Gastrocnemius medialis (tissue), 4 donors: ENCODE data around the gene RAN. TPM values are rescaled to one million over a fixed set of nuclear protein-coding genes. Genes with fewer than 3 reads are reported as not detected.

Source experiments
- ATAC-seq, 2 donors: fragments of 150-250 bp; one replicate each; pipeline ENCODE4 v1.9.1; 2016
- DNase-seq, 2 donors: peaks; one replicate each; pipeline ENCODE4 v3.0.0-alpha.2; 2019
- H3K27ac ChIP-seq, 4 donors: fragments of 200-600 bp; sonication (generic); 1 replicate in 1 of 4; 2 replicates in 3 of 4; pipeline ENCODE4 v1.5.1; 2016 to 2018; ENCODE audit warnings: mild to moderate bottlenecking in 2 of 4, moderate library complexity in 1 of 4
- H3K27me3 ChIP-seq, 3 donors: fragments of 200-600 bp; sonication (generic) in 2 of 3; 1 replicate in 1 of 3; 2 replicates in 2 of 3; pipeline versions ENCODE4 v1.5.1 to v1.6.0; 2016 to 2019; ENCODE audit warnings: mild to moderate bottlenecking in 1 of 3, moderate library complexity in 1 of 3
- H3K36me3 ChIP-seq, 2 donors: fragments of 200-600 bp; sonication (generic) in 1 of 2; one replicate each; pipeline ENCODE4 v1.5.1; 2017 to 2018
- H3K4me1 ChIP-seq, 2 donors: fragments of 200-600 bp; sonication (generic) in 1 of 2; one replicate each; pipeline ENCODE4 v1.5.1; 2016 to 2017; ENCODE audit warnings: mild to moderate bottlenecking in 2 of 2
- H3K4me3 ChIP-seq, 4 donors: fragments of 200-600 bp; sonication (generic) in 3 of 4; 1 replicate in 1 of 4; 2 replicates in 3 of 4; pipeline ENCODE4 v1.5.1; 2016 to 2019; ENCODE audit warnings: mild to moderate bottlenecking in 2 of 4
- H3K9me3 ChIP-seq, 3 donors: fragments of 200-600 bp; sonication (generic) in 2 of 3; 1 replicate in 1 of 3; 2 replicates in 2 of 3; pipeline ENCODE4 v1.5.1; 2016 to 2019
- POLR2A ChIP-seq, 2 donors: fragments of 450-650 bp; IDR thresholded peaks; one replicate each; pipeline ENCODE4 v1.6.1; 2017; ENCODE audit warnings: antibody characterized with exemption in 2 of 2, mild to moderate bottlenecking in 2 of 2, moderate library complexity in 2 of 2
- in situ Hi-C, 4 donors: fragments of 200-750 bp; cut with MboI; loops; one replicate each; pipeline versions ENCODE4 v1.15.0 to v1.8.0; 2017; ENCODE audit warnings: low sequenced_read_pairs in 4 of 4
- intact Hi-C: fragments of 100-400 bp; cut with DNase I; formaldehyde crosslinking; loops from one replicate; pipeline ENCODE4 v1.15.1; 2023; ENCODE audit warnings: low total_unique reads
- total RNA-seq, 4 donors: library from RNA; depleted of rRNA; stranded (reverse); fragments of >200 nt; gene quantifications; one replicate each; pipeline versions ENCODE4 v1.1.0 to v1.2.3, GENCODE V29; 2016
- TF ChIP-seq, protein P1 (sequence below), 5 experiments: fragments of 450-650 bp in 3 of 5; fragments of 200-600 bp in 2 of 5; sonication (generic) in 2 of 5; IDR thresholded peaks in 4 of 5; conservative IDR thresholded peaks in 1 of 5; 1 replicate in 4 of 5; 2 replicates in 1 of 5; pipeline ENCODE4 v1.5.1; 2016 to 2019; ENCODE audit warnings: antibody characterized with exemption in 5 of 5, mild to moderate bottlenecking in 3 of 5, moderate library complexity in 3 of 5

Gene RAN
- total RNA-seq, 4 donors from 2014 or later: 125 to 299 (median 197) TPM

DNA sequence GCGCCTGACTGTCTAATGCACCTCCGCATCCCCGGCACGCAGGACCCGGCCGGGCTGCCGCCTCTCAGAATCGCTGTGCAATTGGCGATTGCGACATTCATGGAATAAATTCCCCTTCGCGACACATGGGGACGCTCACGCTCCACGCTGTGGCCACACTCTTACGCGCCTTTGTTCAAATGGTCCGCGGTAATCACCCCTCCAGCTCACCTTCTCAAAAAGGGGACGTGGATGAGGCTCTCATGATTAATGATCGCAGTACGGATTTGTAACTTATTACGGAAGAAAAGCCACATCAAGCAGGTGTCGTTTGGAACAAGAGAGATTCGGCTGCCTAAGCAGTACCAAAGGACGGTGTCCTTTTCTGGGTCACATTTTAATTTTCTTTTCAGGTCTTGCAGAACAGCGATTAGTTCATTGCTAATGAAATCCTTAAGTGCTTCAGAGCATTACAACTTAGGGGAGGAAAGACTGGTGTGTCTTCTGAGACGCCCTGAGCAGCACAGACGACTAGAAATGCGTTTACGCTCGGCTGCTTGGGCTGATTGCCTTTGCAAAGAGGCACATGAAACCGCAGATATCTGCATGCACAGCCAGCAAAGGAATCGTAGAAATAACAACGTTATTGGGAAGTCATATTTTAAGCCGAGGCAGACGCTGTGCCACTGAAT is 44.5 kb downstream of the RAN start:
- no peak for TF ChIP-seq POLR2A (IDR thresholded peaks at IDR 0.05)
- TF ChIP-seq, protein P1, sequence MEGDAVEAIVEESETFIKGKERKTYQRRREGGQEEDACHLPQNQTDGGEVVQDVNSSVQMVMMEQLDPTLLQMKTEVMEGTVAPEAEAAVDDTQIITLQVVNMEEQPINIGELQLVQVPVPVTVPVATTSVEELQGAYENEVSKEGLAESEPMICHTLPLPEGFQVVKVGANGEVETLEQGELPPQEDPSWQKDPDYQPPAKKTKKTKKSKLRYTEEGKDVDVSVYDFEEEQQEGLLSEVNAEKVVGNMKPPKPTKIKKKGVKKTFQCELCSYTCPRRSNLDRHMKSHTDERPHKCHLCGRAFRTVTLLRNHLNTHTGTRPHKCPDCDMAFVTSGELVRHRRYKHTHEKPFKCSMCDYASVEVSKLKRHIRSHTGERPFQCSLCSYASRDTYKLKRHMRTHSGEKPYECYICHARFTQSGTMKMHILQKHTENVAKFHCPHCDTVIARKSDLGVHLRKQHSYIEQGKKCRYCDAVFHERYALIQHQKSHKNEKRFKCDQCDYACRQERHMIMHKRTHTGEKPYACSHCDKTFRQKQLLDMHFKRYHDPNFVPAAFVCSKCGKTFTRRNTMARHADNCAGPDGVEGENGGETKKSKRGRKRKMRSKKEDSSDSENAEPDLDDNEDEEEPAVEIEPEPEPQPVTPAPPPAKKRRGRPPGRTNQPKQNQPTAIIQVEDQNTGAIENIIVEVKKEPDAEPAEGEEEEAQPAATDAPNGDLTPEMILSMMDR (IDR thresholded peaks at IDR 0.05 in 4 of 5, conservative IDR thresholded peaks at IDR 0.05 in 1 of 5): peak; percentile 73 to 91 (median 86)
- peaks cover 0 to 3% of the 10 kb centered on the region in 2 donors for H3K4me1 ChIP-seq
- no peak overlapping the region for H3K27ac ChIP-seq
- in situ Hi-C loops: loop anchor here in 3 of 4 donors (10.0 to 25.0 kb wide), 2 partner anchors 218 to 221 kb away; no protein-coding TSS in a partner anchor
- peak overlapping the region in 1 of 4 donors; percentile 7 for H3K4me3 ChIP-seq
- peaks cover 0 to 6% (median 0%) of the 10 kb centered on the region in 3 donors for H3K9me3 ChIP-seq
- ATAC-seq (peak; percentile 63 to 74), DNase-seq (peak; percentile 25 to 34)
- peaks cover 7 to 20% (median 11%) of the 10 kb centered on the region in 3 donors for H3K27me3 ChIP-seq
- no peaks in the 10 kb centered on the region for H3K36me3 ChIP-seq
- intact Hi-C loops: loop anchor here (1.0 to 5.0 kb wide), 2 partner anchors 216 to 1086 kb away; no protein-coding TSS in a partner anchor

DNA sequence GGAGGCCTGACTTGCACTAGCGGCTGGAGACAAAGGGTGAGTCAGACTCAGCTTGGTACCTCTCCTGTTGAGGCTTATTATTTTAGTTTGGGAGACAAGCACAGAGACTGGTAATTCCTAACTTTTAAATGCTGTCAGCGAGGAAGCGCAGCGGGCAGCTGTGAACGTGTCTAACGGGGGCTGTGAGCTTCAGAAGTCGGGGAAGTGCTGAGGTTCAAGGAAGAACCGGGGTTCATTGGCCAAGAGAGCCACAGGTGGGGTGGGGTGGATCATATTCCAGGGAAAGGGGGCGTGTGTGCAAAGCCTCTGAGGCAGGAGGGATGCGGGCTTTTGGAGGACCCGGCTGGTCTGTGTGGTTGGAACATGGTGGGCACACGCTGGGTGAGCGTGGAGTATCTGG is 45.7 kb downstream of the RAN start:
- Histone ChIP-seq H3K27ac (no peak overlapping the region), H3K9me3 (no peaks in the 10 kb centered on the region), H3K4me3 (no peak overlapping the region), H3K27me3 (peaks cover 7 to 29% (median 14%) of the 10 kb centered on the region in 3 donors), H3K36me3 (no peaks in the 10 kb centered on the region), H3K4me1 (peaks cover 0 to 3% of the 10 kb centered on the region in 2 donors)
- TF ChIP-seq, protein P1 (IDR thresholded peaks at IDR 0.05 in 4 of 5, conservative IDR thresholded peaks at IDR 0.05 in 1 of 5): no peak
- no peak for TF ChIP-seq POLR2A (IDR thresholded peaks at IDR 0.05)
- intact Hi-C loops (loop anchor here (5.0 kb wide), 1 partner anchor 1085 kb away; no protein-coding TSS in a partner anchor), in situ Hi-C loops (loop anchor here in 3 of 4 donors (10.0 to 25.0 kb wide), 2 partner anchors 217 to 220 kb away; no protein-coding TSS in a partner anchor)
- ATAC-seq (no peak), DNase-seq (no peak)

DNA sequence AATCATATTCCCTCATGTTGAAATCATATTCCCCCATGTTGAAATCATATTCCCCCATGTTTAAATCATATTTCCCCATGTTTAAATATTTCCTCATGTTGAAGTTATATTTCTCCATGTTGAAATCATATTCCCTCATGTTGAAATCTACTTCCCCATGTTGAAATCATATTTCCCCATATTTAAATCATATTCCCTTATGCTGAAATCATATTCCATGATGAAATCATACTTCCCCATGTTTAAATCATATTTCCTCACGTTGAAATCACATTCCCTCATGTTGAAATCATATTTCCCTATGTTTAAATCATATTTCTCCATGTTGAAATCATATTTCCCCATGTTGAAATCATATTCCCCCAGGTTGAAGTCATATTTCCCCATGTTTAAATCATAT is 47.2 kb downstream of the RAN start:
- Histone ChIP-seq H3K9me3 (no peaks in the 10 kb centered on the region), H3K4me1 (peaks cover 0 to 3% of the 10 kb centered on the region in 2 donors), H3K27ac (peak overlapping the region in 2 of 4 donors; percentile 59 to 69), H3K27me3 (peaks cover 7 to 29% (median 15%) of the 10 kb centered on the region in 3 donors), H3K4me3 (no peak overlapping the region), H3K36me3 (no peaks in the 10 kb centered on the region)
- DNase-seq: no peak
- no peak for TF ChIP-seq POLR2A (IDR thresholded peaks at IDR 0.05)
- TF ChIP-seq, protein P1 (IDR thresholded peaks at IDR 0.05 in 4 of 5, conservative IDR thresholded peaks at IDR 0.05 in 1 of 5): no peak
- intact Hi-C loops (loop anchor here (5.0 kb wide), 1 partner anchor 1083 kb away; no protein-coding TSS in a partner anchor), in situ Hi-C loops (loop anchor here in 3 of 4 donors (10.0 to 25.0 kb wide), 2 partner anchors 216 to 218 kb away; no protein-coding TSS in a partner anchor)
- ATAC-seq: no peak

DNA sequence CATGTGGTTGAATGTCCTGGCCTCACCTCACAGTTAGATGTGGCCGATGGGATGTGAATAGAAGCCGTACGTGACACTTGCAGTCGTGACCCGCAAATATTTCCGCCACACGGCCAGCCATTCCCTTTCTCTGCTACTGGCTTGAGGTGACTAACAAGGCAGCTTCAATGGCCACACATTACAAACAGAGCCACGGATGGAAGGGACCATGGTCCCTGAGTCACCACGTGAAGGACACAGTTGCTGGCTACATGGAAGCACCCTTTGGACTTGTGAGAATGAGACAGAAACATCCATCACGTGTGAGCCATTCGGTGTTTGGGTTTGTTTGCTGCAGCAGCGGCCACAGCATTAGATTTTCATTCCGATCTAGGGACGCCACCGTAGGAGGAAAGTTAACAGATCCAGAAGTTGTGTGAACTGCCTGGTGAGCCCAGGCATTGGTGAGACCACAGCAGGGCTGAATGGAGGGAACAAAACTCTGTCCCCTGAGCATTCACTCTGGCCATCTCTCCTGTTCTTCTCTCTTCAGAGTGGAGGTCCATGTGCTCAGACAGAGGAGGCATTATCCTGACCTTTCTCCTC is 48.3 kb downstream of the RAN start:
- DNase-seq: no peak
- in situ Hi-C loops (loop anchor here in 2 of 4 donors (25.0 kb wide), 1 partner anchor 217 kb away; no protein-coding TSS in a partner anchor), intact Hi-C loops (no loop called here)
- Histone ChIP-seq H3K4me3 (no peak overlapping the region), H3K27ac (peak overlapping the region in 3 of 4 donors; percentile 7 to 69 (median 59)), H3K9me3 (no peaks in the 10 kb centered on the region), H3K36me3 (no peaks in the 10 kb centered on the region), H3K4me1 (peaks cover 0 to 3% of the 10 kb centered on the region in 2 donors), H3K27me3 (peaks cover 7 to 29% (median 17%) of the 10 kb centered on the region in 3 donors)
- TF ChIP-seq POLR2A (IDR thresholded peaks at IDR 0.05): no peak
- TF ChIP-seq, protein P1 (IDR thresholded peaks at IDR 0.05 in 4 of 5, conservative IDR thresholded peaks at IDR 0.05 in 1 of 5): no peak
- ATAC-seq: peak in 1 of 2 donors; percentile 7
